ENCODE results near the gene BHMT. TPM values are rescaled to one million over a fixed set of nuclear protein-coding genes. Genes with fewer than 3 reads are reported as not detected.
A peak's percentile ranks its signal among the peaks of the same experiment; 100 is the strongest.

BHMT gene
- total RNA-seq, 3 donors from 2014 or later (not counting 1 experiment from before 2014, with no cell fraction given), result not detected

- ATAC-seq (no peak), DNase-seq (no peak)
- Mint-ChIP-seq H3K9me3 (no peaks in the 10 kb centered on the region), H3K36me3 (no peaks in the 10 kb centered on the region), H3K27me3 (ENCODE audit: low read depth in 2 of 2) (no peaks in the 10 kb centered on the region), H3K27ac (no peak overlapping the region), H3K4me3 (no peak overlapping the region), H3K4me1 (no peaks in the 10 kb centered on the region)
- no peak overlapping the region for H3K4me3 ChIP-seq (ENCODE audit: low read length)
- H3K4me1 ChIP-seq (ENCODE audit: control insufficient read depth, insufficient read depth, low read length), result no peaks in the 10 kb centered on the region
- H3K27ac ChIP-seq (ENCODE audit: low read length), result no peak overlapping the region
- H3K27me3 ChIP-seq (ENCODE audit: control insufficient read depth, insufficient read depth, low read length), result no peaks in the 10 kb centered on the region
- no peaks in the 10 kb centered on the region for H3K36me3 ChIP-seq (ENCODE audit: control insufficient read depth, insufficient read depth, low read length)
- TF ChIP-seq, protein P1, sequence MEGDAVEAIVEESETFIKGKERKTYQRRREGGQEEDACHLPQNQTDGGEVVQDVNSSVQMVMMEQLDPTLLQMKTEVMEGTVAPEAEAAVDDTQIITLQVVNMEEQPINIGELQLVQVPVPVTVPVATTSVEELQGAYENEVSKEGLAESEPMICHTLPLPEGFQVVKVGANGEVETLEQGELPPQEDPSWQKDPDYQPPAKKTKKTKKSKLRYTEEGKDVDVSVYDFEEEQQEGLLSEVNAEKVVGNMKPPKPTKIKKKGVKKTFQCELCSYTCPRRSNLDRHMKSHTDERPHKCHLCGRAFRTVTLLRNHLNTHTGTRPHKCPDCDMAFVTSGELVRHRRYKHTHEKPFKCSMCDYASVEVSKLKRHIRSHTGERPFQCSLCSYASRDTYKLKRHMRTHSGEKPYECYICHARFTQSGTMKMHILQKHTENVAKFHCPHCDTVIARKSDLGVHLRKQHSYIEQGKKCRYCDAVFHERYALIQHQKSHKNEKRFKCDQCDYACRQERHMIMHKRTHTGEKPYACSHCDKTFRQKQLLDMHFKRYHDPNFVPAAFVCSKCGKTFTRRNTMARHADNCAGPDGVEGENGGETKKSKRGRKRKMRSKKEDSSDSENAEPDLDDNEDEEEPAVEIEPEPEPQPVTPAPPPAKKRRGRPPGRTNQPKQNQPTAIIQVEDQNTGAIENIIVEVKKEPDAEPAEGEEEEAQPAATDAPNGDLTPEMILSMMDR (IDR thresholded peaks at IDR 0.05), result no peak
- no CpG with 5 or more reads among the region's 1 CpG for WGBS (ENCODE audit: insufficient coverage)
- H3K9me3 ChIP-seq (ENCODE audit: control insufficient read depth, insufficient read depth, low read length), result no peaks in the 10 kb centered on the region
- intact Hi-C loops (cut with micrococcal nuclease), result no loop called here
Observed at GRCh38 chr5:79124607-79125006, 13.0 kb downstream of the BHMT start.

- H3K36me3 ChIP-seq (ENCODE audit: control insufficient read depth, insufficient read depth, low read length), result no peaks in the 10 kb centered on the region
- no peaks in the 10 kb centered on the region for H3K36me3 Mint-ChIP-seq
- H3K27ac Mint-ChIP-seq, result no peak overlapping the region
- intact Hi-C loops (cut with micrococcal nuclease), result loop anchor here (5.0 to 10.0 kb wide), 2 partner anchors 148 to 334 kb away; no protein-coding TSS in a partner anchor
- H3K4me1 ChIP-seq (ENCODE audit: control insufficient read depth, insufficient read depth, low read length), result peaks cover 8% of the 10 kb centered on the region
- no peak for DNase-seq
- peaks cover 0 to 6% of the 10 kb centered on the region in 2 donors for H3K27me3 Mint-ChIP-seq (ENCODE audit: low read depth in 2 of 2)
- TF ChIP-seq, protein P1 (IDR thresholded peaks at IDR 0.05), result no peak
- H3K9me3 ChIP-seq (ENCODE audit: control insufficient read depth, insufficient read depth, low read length), result no peaks in the 10 kb centered on the region
- no peak for ATAC-seq
- H3K4me3 ChIP-seq (ENCODE audit: low read length), result no peak overlapping the region
- peaks cover 10% of the 10 kb centered on the region in 2 donors for H3K4me1 Mint-ChIP-seq
- no peak overlapping the region for H3K27ac ChIP-seq (ENCODE audit: low read length)
- H3K9me3 Mint-ChIP-seq, result no peaks in the 10 kb centered on the region
- no peak overlapping the region for H3K4me3 Mint-ChIP-seq
- WGBS (ENCODE audit: insufficient coverage), result 81% methylated on average over 4 of the region's 6 CpGs
- H3K27me3 ChIP-seq (ENCODE audit: control insufficient read depth, insufficient read depth, low read length), result no peaks in the 10 kb centered on the region
Observed at GRCh38 chr5:79130781-79131180, 19.2 kb downstream of the BHMT start.

DNA sequence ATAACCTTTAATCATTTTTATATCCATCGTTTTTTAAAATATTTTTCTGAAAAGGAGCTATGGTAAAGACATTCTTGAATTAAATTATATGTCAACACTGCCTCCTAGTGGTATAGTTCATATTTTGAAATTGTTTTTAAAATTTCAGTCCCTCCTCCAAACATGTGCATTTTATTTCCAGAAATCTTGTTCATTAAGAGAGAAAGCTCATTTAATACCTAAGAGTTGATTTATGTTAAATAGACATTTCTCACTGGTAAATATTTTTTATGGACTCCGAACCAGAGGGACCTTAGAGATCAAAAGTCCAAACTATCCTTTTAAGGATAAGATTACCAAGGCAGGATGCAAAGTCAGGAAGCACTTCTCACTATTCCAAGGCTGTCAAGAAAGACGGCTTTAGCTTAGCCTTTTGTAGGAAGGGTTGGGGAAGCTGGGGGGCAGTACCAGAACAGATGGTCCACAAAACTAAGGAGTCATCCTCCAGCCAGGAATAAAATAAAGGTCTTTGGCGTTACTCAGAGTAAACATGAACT lies 21.6 kb downstream of the BHMT start:
- no peaks in the 10 kb centered on the region for H3K36me3 Mint-ChIP-seq
- H3K36me3 ChIP-seq (ENCODE audit: control insufficient read depth, insufficient read depth, low read length), result no peaks in the 10 kb centered on the region
- H3K9me3 ChIP-seq (ENCODE audit: control insufficient read depth, insufficient read depth, low read length), result no peaks in the 10 kb centered on the region
- H3K27me3 Mint-ChIP-seq (ENCODE audit: low read depth in 2 of 2), result peaks cover 0 to 6% of the 10 kb centered on the region in 2 donors
- WGBS (ENCODE audit: insufficient coverage), result 20% methylated on average over 3 of the region's 4 CpGs
- ATAC-seq (peak in 2 of 3 donors; percentile 42 to 59), DNase-seq (peak in 1 of 2 donors; percentile 61)
- intact Hi-C loops (cut with micrococcal nuclease), result loop anchor here (1.0 to 10.0 kb wide), 6 partner anchors 108 to 812 kb away; no protein-coding TSS in a partner anchor
- H3K27me3 ChIP-seq (ENCODE audit: control insufficient read depth, insufficient read depth, low read length), result no peaks in the 10 kb centered on the region
- H3K27ac ChIP-seq (ENCODE audit: low read length), result no peak overlapping the region
- TF ChIP-seq, protein P1 (IDR thresholded peaks at IDR 0.05), result peak; percentile 64
- peaks cover 10% of the 10 kb centered on the region in 2 donors for H3K4me1 Mint-ChIP-seq
- H3K4me1 ChIP-seq (ENCODE audit: control insufficient read depth, insufficient read depth, low read length), result peaks cover 8% of the 10 kb centered on the region
- H3K4me3 Mint-ChIP-seq, result peak overlapping the region; percentile 82
- no peak overlapping the region for H3K4me3 ChIP-seq (ENCODE audit: low read length)
- H3K9me3 Mint-ChIP-seq, result no peaks in the 10 kb centered on the region
- peak overlapping the region in 1 of 2 donors; percentile 59 for H3K27ac Mint-ChIP-seq

All from natural killer cell (primary cell).